ENCODE results near the gene GSTA4.
"Not testable (repeated sequence)": the region's sequence is repeated elsewhere in the genome, so short reads cannot be mapped to it uniquely, and the experiment has no call there.

Gene GSTA4

DNA sequence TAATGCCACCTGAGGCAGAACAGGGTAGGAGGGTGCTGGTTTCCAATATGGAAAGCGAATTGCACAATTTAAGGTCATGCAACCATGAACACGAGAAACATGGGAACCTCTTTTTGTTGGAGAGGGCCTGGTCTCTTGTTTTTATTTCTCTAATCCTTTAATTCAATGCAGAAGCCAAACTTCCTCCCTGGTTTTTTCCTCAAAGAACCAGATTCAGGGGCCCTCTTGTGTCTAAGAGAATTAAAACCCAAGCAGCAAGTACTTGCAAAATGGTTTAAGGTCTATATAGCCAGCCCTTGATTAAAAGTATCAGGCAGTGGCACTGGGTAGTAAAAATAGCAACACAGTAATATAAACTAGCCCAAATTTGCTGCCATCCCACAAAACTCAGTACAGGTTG is 19.5 kb downstream of the GSTA4 start:
- no peak for DNase-seq (ENCODE audit: low spot score)

GRCh38 chr6:52972989-52973388 is 22.1 kb downstream of the GSTA4 start:
- DNase-seq (ENCODE audit: low spot score) = no peak

DNA sequence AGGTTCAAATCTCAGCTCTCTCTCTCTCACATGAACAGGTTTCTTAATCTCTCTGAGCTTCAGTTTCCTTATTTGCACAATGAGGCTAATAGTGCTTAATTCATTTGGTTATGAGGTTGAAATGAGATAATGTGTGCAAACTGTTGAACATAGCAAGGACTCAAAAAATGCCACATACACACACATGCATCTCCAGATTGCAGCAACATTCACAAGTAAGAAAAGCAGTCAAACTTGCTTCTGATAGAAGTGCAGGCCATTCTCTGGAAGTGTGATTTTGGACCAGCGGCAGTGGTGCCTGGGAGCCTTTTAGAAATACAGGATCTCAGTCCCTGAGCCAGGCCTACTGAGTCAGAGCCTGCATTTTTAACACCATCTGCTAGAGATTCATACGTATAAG is 25.7 kb downstream of the GSTA4 start:
- DNase-seq (ENCODE audit: low spot score) = no peak

GRCh38 chr6:52966101-52966500 is 29.0 kb downstream of the GSTA4 start:
- DNase-seq (ENCODE audit: low spot score) = no peak

DNA sequence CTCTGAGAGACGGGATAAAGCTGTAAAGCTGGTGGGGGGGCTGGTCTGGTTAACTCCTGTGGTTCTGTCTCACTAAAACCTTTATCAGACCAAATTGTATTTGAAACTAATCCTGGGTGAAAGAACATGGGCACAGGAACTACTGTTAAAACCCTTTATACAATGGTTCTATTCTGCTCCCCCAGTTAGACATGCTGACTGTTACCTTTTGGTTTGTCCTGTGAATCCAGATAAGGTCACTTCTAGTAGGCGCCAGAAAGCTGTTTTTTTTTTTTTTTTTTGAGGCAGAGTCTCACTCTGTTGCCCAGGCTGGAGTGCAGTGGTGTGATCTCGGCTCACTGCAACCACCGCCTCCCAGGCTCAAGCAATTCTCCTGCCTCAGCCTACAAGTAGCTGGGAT is 29.7 kb downstream of the GSTA4 start:
- DNase-seq (ENCODE audit: low spot score) = no peak

- no peak for DNase-seq (ENCODE audit: low spot score)
Measured at GRCh38 chr6:52964318-52964717, 30.8 kb downstream of the GSTA4 start.

DNA sequence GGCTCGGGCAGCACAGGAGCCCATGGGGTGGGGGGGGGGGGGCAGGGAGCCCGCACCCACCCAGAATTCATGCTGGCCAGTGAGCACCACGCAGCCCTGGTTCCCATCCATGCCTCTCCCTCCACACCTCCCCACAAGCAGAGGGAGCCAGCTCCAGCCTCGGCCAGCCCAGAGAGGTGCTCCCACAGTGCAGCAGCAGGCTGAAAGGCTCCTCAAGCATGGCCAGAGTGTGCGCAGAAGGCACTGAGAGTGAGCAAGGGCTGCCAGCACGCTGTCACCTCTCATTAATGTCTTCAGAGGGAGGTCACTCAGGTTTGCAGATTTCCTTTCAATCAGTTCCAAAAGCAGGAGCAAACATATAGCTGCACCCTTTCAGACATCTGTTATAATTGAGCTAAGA is 32.4 kb downstream of the GSTA4 start:
- no peak for DNase-seq (ENCODE audit: low spot score)

DNA sequence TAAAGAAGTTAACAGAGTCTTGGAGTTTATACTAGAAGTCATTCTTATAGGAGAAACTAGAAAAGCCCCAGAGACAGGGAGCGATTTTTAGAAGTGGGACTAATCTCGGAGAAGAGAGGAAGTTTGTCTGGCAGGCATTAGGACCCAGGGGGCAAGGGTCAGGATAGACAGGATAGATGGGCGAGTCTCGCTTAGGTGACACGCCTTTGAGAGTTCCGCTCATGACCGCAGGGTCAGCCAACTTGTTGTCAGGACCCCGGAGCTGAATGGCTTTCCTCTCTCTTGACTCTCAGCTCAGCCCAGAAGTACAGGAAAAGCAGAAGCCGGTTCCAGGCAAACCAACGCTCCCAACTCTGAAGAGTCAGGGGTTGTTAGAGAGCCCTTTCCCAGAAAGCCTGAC is 34.1 kb downstream of the GSTA4 start:
- not testable (repeated sequence) for DNase-seq (ENCODE audit: low spot score)

DNA sequence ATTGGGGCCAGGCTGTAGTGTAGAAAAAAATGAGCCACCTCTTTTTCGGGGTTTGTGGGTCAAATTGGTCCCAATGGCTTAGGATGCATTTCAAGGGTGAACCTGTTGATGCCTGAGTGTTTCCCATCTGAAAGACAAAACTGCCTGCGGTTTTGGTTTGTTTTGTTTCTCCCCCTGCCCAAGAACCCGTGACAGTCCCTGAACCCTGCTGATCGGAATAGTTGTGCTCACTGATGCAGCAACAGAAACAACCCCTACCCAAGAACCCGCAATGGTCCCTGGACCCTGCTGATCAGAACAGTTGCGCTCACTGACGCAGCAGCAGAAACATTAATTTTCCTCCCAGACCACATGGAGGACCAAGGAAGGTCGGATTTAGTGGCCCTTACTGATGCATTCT is 34.9 kb downstream of the GSTA4 start:
- DNase-seq (ENCODE audit: low spot score) = not testable (repeated sequence)

DNA sequence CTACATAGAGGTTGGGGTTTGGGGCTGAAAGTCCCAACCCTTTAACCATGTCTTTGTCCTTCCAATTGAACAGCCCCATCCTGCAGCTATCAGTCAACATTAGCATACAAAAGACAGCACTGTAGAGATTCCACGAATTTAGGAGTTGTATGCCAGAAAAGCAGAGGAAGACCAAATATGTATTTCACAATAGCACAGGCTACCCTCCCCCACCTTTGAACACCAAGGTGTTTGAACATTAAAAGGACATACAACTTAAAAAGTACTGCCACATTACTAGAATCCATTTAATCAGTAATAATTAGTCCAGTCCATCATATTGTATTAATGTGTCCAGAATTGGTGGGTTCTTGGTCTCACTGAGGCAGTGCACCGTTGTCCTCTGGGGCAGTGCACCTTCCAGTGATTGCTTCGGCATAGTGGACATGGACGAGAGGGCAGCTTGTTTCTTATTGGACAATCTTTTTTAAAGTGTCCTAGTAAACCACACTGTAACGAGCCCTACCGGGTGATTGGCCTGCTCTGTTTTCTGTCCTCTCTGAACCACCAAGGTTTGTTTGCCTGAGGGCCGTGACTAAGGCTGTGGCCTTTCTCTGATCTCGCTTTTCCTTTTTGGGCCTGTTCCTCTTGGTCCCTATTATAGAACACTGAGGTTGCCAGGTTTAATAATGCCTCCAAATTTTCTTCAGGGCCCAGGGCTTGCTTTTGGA is 36.4 kb downstream of the GSTA4 start:
- no peak for DNase-seq (ENCODE audit: low spot score)

DNA sequence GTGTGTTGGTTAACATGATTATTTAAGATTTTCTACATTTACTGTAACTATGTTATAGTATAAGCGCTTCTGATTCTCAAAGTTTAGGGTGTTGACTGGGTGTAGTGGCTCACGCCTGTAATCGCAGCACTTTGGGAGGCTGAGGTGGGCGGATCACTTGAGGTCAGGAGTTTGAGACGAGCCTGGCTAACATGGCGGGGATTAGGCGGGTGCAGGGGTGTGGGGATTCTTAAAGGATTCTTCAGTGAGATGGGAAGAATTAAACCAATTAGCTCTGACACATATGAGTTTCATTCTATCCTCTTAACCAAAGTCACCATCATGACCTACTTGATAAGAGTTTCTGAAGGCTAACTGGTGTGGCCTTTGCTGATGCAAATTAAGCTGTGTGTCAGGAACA is 39.2 kb downstream of the GSTA4 start:
- DNase-seq (ENCODE audit: low spot score) = no peak

DNA sequence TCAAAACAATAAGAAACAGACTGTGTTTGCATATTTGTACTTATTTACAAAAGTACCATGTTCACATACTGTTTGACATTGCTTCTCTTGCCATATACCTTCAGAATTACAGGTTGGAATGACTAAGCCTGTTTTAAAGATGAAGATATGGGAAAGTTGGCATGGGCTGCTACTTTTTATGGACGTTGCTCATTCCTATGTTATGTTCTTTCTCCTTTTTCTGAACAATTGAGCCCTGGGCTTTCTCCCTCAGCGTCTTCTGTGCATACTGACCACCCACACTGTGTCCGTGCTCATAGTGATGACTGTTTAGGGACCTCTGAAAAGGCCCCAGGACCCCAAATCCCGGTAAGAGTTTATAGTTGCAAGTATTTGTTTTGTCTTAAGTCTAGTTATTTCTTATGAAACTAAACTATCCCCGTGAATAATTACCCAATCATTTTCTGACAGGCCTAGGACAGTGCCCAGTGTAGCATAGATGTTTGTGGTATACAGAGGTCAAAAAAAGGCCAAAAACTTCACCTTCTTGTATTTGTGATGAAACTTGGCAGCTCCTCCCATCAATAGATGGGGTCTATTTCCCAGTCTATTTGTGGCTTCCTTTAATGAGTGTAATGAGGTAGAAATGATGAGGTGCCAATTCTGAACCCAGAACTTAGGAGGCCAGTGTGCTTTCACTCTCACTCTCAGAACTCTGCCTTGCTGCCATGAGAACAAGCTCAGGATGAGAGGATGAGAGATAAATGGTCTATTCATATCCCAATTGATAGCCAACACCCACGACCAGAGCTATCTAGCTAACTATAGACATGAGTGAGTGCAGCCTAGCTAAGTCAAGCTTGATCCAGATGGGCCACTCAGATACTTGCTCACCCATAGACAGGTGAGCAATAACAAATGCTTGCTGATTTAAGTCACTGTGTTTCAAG is 40.9 kb downstream of the GSTA4 start:
- no peak for DNase-seq (ENCODE audit: low spot score)

DNA sequence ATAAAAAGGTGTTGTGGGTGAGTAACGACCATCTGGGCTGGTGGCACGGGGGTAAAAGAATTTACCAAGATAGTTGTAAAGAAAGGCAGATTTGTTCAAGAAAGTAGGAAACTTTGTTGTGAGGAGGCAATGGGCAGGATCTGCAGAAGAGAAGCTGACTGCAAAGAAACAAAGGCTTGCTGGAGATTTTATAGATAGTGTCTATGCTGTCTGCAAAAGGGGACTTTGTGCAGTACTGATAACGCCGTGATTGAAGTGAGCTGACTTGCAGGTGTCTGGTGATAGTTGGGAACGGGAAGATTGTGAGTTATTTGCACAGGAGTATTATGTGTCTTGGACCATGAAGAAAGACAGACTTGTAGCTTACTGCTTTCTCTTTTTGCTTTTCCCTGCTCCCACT is 48.8 kb downstream of the GSTA4 start:
- no peak for DNase-seq (ENCODE audit: low spot score)

DNA sequence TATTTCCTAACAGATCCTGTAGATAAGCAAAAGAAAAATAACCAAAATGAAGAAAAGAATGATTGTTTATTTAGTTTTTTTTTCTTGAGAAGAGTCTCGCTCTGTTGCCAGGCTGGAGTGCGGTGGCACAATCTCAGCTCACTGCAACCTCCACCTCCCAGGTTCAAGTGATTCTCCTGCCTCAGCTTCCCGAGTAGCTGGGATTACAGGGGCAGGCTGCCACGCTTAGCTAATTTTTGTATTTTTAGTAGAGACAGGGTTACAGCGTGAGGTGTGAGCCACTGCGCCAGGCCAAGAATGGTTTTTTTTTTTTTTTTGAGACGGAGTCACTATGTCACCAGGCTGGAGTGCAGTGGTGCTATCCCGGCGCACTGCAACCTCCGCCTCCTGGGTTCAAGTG is 52.3 kb downstream of the GSTA4 start:
- DNase-seq (ENCODE audit: low spot score) = not testable (repeated sequence)

DNA sequence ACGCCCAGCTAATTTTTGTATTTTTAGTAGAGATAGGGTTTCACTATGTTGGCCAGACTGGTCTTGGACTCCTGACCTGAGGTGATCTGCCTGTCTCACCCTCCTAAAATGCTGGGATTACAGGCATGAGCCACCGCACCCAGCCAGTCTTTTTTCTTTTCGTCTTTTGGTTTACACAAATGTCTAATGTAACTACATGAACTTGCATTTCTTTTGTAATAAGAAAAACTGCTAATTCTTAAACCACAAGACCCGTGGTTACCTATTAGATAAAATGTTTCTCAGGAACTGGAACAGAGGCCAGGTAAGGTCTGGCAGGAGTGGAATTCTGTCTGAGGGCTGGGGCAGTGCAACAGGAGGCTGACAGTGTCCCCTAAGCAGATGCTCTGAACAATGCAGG is 52.9 kb downstream of the GSTA4 start:
- DNase-seq (ENCODE audit: low spot score) = no peak

GRCh38 chr6:52937908-52938307 is 57.2 kb downstream of the GSTA4 start:
- DNase-seq (ENCODE audit: low spot score) = no peak

- DNase-seq (ENCODE audit: low spot score) = no peak
Measured at GRCh38 chr6:52933778-52934177, 61.3 kb downstream of the GSTA4 start.

GRCh38 chr6:52931351-52931750 is 63.7 kb downstream of the GSTA4 start:
- DNase-seq (ENCODE audit: low spot score) = no peak

- peak; percentile 92 for DNase-seq (ENCODE audit: low spot score)
Measured at GRCh38 chr6:52929321-52930164, 65.5 kb downstream of the GSTA4 start.
